Stimulated activated CD4-positive, alpha-beta T cell treated with anti-CD3 and anti-CD28 coated beads, Interleukin-15, amount 100 ng/mL, for 1 hour (primary cell): Measurements from ENCODE around the gene ATP1A2.
"Not testable (repeated sequence)": the region's sequence is repeated elsewhere in the genome, so short reads cannot be mapped to it uniquely, and the experiment has no call there.

ENCODE experiments used
- DNase-seq, 2 donors: peaks; one replicate each; pipeline ENCODE4 v3.0.0-alpha.2; 2020; ENCODE audit warnings: low read depth in 1 of 2, low spot score in 1 of 2

The ATP1A2 gene

DNA sequence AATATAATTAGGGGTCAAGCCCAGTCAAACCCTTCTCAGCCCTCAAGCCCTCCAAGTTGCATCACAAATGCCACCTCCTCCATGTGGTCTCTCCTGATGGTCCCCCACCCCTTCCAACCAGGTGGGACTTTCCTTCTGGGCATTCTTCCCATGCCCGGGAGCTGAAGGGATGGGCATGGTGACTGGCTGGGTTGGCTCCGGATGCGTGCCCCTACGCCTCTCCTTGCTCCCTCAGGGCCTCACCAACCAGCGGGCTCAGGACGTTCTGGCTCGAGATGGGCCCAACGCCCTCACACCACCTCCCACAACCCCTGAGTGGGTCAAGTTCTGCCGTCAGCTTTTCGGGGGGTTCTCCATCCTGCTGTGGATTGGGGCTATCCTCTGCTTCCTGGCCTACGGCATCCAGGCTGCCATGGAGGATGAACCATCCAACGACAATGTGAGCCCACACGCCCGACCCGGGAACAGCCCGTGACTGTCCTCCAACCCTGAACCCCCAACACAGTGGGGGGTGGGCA lies 7.5 kb downstream of the ATP1A2 start:
- no peak for DNase-seq

DNA sequence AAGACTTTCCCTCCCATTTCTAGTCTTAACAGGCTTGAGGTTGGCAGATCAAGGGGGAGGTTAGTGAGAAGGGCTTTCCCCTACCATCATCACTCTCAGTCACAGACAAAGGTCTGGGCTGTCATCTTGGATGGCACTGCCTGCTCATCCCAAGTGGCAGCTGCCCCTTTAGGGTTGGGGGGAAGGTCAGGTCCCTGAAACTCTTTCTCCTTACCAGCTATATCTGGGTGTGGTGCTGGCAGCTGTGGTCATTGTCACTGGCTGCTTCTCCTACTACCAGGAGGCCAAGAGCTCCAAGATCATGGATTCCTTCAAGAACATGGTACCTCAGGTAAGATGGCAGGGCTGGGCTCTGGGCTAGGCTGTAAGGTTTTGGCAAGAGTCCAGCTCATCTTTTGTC lies 8.2 kb downstream of the ATP1A2 start:
- DNase-seq, result no peak

DNA sequence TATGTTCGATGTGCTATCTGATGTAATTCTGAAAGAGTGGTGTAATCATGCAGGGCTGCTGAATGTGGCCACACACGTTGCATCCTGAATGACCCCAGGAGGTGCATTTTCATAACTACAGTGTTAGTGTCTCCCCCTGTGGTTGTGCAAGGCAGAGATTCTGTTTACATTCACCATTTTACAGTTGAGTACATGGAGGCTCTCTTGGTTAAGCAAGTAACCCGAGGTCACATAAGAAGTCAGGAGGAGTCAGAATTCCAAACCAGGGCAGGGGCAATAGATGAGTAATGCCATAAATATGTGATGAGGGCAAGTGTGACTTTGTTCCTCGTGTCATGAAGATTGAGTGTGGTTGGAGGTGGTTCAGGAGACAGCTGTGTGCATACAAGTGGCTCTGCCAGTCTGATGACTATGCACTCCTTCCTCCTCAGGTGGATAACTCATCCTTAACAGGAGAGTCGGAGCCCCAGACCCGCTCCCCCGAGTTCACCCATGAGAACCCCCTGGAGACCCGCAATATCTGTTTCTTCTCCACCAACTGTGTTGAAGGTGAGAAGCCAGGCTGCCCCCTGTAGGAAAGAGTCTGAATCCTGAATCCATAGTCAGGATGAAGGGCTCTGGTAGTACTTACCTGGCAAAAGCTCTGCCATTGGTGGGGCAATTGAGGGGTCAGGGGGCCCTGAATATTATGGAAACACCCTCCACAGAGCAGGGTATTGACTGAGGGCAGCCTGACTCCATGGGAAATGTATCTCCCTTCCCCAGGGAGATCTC lies 9.3 kb downstream of the ATP1A2 start:
- no peak for DNase-seq

DNA sequence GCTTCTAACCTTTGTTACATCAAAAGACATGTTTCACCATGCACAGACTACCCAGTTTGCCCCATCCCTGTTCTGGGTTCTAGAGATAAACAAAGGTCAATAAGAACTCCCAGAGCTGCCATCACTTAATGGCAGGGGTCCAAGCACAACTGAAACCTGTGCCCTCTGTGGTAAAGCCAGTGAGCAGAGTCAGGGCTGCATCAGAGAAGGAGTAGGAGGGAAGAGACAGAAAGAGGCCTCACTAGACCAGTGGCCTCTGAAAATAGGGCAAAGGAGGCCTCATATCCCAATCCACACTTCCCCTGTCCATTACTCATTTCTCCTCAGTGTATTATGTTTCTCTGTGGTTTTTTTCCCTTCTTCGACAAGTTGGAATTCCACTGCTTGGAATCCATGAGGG lies 10.2 kb downstream of the ATP1A2 start:
- DNase-seq, result no peak

DNA sequence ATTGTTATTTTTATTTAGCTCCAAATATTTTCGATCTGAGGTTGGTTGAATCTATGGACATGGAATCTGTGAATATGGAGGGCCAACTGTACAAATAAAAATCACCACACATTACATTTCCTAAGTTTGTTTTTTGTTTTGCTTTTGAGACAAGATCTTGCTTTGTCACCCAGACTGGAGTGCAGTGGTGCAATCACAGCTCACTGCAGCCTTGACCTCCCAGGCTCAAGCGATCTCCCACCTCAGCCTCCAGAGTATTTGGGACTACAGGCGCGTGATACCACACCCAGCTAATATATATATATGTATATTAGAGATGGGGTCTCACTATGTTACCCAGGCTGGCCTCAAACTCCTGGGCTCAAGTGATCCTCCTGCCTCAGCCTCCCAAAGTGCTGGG lies 10.8 kb downstream of the ATP1A2 start:
- not testable (repeated sequence) for DNase-seq

DNA sequence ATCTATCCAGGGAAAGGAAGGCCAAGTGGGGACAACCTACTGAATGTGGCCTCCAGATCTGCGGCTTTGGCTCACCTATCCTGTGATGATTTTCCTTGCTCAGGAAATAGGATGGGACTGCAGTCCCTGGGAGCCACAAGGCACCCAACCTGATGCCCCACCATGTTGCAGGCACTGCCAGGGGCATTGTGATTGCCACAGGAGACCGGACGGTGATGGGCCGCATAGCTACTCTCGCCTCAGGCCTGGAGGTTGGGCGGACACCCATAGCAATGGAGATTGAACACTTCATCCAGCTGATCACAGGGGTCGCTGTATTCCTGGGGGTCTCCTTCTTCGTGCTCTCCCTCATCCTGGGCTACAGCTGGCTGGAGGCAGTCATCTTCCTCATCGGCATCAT lies 11.8 kb downstream of the ATP1A2 start:
- no peak for DNase-seq

DNA sequence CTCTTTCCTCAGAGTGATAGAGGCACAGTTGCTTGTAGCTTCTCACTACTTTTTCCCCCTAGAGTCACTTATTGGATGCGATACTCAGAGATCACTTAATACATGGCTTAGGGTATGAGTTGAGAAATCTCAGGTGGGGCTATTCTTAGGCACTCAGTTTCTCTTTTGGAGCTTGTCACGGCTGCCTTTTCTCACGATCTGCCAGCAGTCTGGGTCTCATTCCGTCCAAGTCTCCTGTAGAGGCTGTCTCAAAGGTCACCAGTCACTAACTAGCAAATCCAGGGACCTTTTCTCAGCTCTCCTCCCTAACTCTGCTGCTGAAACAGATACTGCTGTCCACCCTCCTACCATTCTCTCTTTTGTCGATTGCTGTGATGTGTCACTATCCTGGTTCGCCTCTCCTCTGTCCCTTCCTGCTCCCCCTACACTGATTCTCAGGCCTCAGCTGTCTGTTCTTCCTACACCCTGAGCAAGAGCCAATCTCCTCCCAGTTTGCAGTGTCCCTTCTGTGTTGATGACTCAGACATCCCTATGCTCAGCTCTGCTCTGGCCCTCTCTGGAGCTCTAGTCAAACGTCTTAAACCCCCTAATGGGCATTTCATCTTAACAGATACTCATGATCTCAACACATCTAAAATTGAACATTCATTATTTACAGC lies 12.4 kb downstream of the ATP1A2 start:
- DNase-seq, result no peak

DNA sequence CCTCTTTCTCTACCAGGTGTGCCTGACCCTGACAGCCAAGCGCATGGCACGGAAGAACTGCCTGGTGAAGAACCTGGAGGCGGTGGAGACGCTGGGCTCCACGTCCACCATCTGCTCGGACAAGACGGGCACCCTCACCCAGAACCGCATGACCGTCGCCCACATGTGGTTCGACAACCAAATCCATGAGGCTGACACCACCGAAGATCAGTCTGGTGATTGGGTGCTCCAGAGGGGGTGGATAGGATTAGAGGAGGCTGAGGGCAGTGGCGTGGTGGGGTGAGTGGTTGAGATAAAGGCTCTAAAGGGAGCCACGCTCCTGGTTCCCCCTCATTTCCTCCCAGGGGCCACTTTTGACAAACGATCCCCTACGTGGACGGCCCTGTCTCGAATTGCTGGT lies 13.1 kb downstream of the ATP1A2 start:
- DNase-seq, result no peak

DNA sequence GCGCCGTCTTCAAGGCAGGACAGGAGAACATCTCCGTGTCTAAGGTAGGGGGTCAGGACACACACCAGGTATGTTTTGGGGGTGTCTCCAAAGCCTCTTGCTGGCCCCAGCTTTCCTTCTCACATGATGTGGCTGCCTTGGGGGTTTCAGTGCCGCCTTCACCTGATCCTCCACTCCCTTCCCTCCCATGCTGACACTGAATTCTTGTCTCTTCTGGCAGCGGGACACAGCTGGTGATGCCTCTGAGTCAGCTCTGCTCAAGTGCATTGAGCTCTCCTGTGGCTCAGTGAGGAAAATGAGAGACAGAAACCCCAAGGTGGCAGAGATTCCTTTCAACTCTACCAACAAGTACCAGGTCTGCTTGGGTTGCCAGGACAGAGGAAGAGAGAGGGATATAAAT lies 13.5 kb downstream of the ATP1A2 start:
- DNase-seq, result no peak

DNA sequence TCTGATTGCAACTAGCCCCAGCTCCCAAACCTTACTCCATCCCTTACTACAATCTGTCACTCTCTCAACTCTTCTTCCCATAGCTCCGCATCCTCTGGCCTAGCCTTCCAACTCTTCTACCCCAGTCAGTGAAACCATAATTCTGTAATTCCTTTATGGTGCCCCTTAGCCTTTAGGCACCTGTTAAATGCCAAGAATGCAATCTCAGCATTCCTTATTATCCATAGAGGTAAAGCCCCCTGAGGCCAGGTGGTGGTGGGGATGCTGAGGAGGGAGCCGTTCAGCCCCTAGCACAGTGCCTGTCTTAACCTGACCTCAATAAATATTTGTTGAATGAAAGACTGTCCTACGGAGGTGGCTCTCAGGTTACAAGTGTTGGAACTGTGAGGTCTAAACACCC lies 14.0 kb downstream of the ATP1A2 start:
- DNase-seq, result no peak

DNA sequence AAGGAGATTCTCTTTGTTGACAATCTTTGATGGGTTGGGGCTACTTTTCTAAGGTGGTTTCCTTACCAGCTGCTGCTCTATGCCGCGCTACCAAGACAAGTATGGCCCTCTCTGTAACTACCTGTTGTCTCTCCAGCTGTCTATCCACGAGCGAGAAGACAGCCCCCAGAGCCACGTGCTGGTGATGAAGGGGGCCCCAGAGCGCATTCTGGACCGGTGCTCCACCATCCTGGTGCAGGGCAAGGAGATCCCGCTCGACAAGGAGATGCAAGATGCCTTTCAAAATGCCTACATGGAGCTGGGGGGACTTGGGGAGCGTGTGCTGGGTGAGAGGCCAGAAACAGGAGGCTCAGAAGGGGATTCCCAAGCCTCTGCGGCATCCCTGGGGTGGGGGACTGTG lies 14.4 kb downstream of the ATP1A2 start:
- DNase-seq, result no peak

DNA sequence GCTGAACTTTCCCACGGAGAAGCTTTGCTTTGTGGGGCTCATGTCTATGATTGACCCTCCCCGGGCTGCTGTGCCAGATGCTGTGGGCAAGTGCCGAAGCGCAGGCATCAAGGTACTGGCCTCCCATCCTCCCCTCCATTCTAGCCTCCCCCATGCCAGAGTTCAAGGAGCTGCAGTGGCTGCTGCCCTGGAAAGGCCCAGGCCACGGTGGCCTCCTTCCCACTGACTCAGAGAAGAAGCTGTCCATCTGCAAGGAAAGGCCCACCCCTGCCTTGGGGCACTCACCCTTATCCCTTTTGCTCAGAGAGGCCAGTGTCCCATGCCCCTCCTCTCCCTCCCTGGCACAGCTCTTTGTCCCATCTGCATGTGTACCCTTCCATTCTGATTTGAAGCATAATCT lies 14.9 kb downstream of the ATP1A2 start:
- DNase-seq, result no peak

DNA sequence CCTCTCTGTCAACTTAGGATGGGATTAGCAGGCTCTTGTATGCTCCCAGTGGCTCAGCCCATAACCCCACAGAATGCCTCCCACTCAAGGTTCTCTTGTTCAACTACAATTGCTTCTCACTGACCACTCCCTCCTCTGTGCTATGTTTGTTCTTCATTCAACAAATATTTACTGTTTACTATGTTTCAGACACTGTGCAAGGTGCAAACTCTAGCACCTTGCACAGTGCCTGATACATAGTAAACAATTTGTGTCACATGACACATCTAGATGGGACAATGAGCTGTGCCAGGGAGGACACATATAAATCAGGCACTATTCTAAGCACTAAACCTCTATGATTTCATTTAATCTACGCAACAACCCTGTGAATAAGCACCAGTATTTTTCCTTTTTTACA lies 15.4 kb downstream of the ATP1A2 start:
- no peak for DNase-seq

DNA sequence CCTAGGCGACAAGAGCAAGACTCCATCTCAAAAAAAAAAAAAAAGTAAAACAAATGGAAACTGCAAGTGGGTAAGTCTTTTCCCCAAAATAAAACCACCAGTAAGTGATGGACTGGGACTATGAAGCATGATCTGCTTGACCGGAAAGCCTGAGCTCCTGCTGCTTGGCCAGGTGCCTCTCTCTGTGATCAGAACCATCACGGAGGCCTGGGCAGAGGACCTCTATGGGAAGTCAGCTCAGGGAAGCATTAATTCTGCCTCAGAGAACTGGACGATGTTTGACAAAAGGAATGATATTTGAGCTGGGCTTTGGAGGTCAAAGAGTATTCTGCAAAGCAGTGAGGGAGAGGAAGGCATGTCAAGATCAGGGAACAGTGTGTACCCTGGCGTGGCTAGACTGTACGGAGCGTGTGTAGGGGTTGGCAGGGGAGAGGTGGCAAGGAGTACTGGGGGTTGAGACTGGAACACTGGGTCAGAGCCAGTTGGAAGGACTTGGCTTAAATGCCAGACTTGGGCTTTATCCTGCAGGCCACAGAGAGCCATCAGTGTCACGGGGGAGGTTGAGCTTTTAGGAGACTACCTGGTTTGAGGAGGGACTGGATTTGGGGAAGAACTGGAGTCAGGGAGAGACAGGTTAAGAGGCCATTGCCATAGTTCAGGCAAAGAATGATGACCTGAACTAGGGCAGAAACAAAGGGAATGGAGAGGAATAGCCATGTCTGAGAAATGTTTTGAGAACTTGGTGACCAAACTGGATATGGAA lies 16.4 kb downstream of the ATP1A2 start:
- no peak for DNase-seq

DNA sequence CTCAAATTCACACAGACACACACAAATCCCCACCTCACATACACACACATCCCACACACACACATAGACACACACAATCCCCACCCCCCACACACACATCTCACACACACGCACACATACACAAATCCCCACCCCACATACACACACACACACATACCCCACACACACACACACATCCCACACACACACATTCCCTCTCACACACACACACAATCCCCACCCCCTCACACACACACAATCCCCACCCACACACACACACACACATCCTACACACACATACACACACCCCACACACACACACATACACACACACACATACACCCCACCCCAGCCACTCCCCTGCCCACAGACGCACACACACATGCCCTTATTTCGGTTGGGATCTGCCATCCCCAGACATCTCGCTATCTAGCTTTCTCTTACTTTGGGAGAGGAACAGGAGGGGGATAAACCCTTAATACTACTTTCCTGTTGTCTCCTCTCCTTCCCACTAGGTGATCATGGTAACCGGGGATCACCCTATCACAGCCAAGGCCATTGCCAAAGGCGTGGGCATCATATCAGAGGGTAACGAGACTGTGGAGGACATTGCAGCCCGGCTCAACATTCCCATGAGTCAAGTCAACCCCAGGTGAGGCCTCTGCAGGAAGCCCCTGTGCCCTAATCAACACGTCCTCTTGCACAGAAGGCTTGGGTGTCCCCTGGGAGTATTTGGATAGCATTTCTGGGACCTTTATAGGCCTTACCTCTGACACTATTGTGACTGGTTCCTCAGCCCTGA lies 18.6 kb downstream of the ATP1A2 start:
- no peak for DNase-seq

DNA sequence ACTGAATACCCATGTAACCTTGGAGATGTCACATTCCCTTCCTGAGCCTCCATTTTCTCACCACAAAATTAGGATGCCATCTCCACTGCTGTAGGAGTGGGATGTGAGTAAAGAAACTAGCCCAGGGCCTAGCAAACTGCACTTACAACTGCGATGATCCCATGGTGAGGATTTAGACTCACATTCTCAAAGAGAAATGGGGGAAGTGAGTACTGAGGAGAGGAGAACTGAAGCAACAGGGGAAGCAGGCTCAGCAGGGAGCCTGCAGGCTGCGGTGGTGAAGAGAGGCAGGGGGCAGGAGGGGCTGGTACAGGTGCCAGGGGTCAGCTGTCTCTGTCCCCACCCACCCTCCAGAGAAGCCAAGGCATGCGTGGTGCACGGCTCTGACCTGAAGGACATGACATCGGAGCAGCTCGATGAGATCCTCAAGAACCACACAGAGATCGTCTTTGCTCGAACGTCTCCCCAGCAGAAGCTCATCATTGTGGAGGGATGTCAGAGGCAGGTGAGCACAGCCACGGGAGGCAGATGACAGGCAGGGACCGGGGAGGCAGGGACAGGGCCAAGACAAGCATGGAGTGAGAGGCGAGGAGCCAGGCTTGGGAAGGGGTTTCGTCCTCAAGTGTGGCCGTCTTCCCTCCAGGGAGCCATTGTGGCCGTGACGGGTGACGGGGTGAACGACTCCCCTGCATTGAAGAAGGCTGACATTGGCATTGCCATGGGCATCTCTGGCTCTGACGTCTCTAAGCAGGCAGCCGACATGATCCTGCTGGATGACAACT lies 19.4 kb downstream of the ATP1A2 start:
- DNase-seq, result no peak

DNA sequence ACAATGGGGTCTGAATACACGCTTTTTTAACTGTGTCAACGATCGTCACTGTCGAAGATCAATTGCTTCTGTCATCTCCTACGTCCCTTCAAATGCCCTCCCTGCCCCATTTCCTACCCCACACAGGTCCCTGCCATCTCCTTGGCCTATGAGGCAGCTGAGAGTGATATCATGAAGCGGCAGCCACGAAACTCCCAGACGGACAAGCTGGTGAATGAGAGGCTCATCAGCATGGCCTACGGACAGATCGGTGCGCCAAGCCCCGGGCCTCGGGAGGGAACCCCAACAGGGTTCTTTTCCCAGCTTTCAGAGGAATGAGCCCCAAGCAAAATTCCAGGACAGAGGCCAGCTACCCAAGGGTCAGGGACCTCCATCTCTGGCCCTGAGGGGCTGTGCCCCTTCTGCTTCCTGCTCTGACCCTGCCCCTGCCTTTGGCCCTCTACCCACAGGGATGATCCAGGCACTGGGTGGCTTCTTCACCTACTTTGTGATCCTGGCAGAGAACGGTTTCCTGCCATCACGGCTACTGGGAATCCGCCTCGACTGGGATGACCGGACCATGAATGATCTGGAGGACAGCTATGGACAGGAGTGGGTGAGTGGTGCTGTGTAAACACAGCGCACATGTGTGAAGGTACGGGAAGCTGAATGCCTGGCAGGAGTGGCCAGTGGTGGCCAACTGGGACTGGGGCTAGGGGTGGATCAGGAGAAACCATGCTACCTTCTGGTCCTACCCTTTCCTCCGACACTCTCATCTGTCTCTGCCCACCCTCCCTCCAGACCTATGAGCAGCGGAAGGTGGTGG lies 20.8 kb downstream of the ATP1A2 start:
- no peak for DNase-seq

DNA sequence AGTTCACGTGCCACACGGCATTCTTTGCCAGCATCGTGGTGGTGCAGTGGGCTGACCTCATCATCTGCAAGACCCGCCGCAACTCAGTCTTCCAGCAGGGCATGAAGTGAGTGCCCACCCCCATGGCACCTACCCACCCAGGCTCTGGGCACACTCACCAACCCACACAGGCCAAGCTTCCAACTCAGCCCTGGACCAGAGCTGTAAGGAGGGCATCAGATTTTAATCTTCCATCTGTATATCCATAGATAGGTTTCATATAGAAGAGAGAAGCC lies 21.3 kb downstream of the ATP1A2 start:
- no peak for DNase-seq

DNA sequence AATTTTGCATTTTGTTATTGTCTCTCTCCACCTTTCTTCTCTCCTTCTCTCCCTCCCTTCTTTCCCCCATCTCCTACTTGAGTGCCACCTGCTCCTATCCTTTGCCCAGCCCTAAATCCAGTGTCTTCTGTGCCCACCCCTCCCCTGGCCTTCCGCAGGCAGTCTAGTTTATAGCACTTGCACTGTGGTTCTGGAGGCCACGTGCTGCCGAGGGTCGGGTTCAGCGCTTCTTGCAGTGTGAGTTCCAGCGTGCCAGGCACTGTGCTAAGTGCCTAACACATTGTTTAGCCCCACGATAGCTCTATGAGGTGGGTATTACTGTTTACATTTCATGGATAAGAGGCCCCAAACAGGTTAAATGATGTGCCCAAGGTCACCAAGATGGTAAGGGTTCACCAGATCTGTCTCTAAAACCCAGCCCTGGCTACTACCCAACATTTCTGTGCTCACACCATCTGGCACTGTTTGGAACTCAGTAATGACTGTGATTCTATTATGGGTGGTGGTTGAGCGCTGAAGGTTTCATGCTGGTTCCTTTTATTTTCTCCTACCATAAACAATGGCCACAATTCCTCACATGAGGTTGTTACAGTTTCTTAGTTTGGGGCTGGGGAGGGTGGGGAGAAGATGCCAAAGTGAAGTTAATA lies 21.8 kb downstream of the ATP1A2 start:
- no peak for DNase-seq
